PC-9 (cell line): Measurements from ENCODE around the gene AGBL4.

Experiments used
- CTCF ChIP-seq: fragments of 200-600 bp; sonication (generic); conservative IDR thresholded peaks from 2 replicates; pipeline ENCODE4 v1.6.1; 2017; ENCODE audit warnings: mixed run types, antibody characterized with exemption, mild to moderate bottlenecking, moderate library complexity
- EZH2 ChIP-seq: fragments of 200-600 bp; sonication (generic); IDR thresholded peaks from 2 replicates; pipeline ENCODE4 v1.8.0; 2017; ENCODE audit warnings: antibody characterized with exemption, low read depth

GRCh38 chr1:48853006-48853405, 1170.7 kb downstream of the AGBL4 start:
- TF ChIP-seq EZH2 (no peak), CTCF (no peak)
